Measurements from ENCODE around the gene APMAP. TPM values are rescaled to one million over a fixed set of nuclear protein-coding genes. Genes with fewer than 3 reads are reported as not detected.

The APMAP gene
- polyA plus RNA-seq, 1 of the 3 experiments (the other 2 are of a cell fraction) = 107 TPM

- H3K4me3 ChIP-seq (ENCODE audit: low read depth in 2 of 2, low read length in 1 of 2) = no peak overlapping the region
- H3K36me3 ChIP-seq (replicated peaks in 1 of 2; ENCODE audit: control insufficient read depth in 1 of 2, insufficient read depth in 2 of 2, low read length in 1 of 2) = no peaks in the 10 kb centered on the region
- no peaks in the 10 kb centered on the region for H3F3A ChIP-seq (replicated peaks; ENCODE audit: insufficient read depth)
- H4K20me1 ChIP-seq (ENCODE audit: insufficient read depth) = no peaks in the 10 kb centered on the region
- ChIA-PET CTCF (no interaction called here), POLR2A (no interaction called here)
- no peaks in the 10 kb centered on the region for H3K79me2 ChIP-seq (ENCODE audit: insufficient read depth)
- no peak overlapping the region for H2AFZ ChIP-seq (ENCODE audit: low read depth)
- TF ChIP-seq RCOR1 (IDR thresholded peaks at IDR 0.05; ENCODE audit: low read length) = no peak
- TF ChIP-seq MXI1 (IDR thresholded peaks at IDR 0.05; ENCODE audit: low read depth, low read length) = no peak
- no peak for TF ChIP-seq USF1 (IDR thresholded peaks at IDR 0.05; ENCODE audit: borderline replicate concordance, low read depth)
- no peak for TF ChIP-seq RFX5 (IDR thresholded peaks at IDR 0.05; ENCODE audit: low read length)
- no peak for TF ChIP-seq REST (IDR thresholded peaks at IDR 0.05; ENCODE audit: low read depth, low read length)
- TF ChIP-seq EP300 (IDR thresholded peaks at IDR 0.05; ENCODE audit: borderline replicate concordance in 1 of 2, low read depth in 1 of 2, low read length in 1 of 2) = no peak
- no peak for TF ChIP-seq FOXM1 (IDR thresholded peaks at IDR 0.05; ENCODE audit: low read depth)
- no peak for TF ChIP-seq MEF2A (IDR thresholded peaks at IDR 0.05; ENCODE audit: borderline replicate concordance, low read depth)
- TF ChIP-seq FOXJ3 (CRISPR knock-in tag; IDR thresholded peaks at IDR 0.05) = no peak
- TF ChIP-seq RXRA (IDR thresholded peaks at IDR 0.05; ENCODE audit: borderline replicate concordance, low read depth) = no peak
- no peak for TF ChIP-seq GABPA (IDR thresholded peaks at IDR 0.05; ENCODE audit: low read depth)
- TF ChIP-seq, protein P1, sequence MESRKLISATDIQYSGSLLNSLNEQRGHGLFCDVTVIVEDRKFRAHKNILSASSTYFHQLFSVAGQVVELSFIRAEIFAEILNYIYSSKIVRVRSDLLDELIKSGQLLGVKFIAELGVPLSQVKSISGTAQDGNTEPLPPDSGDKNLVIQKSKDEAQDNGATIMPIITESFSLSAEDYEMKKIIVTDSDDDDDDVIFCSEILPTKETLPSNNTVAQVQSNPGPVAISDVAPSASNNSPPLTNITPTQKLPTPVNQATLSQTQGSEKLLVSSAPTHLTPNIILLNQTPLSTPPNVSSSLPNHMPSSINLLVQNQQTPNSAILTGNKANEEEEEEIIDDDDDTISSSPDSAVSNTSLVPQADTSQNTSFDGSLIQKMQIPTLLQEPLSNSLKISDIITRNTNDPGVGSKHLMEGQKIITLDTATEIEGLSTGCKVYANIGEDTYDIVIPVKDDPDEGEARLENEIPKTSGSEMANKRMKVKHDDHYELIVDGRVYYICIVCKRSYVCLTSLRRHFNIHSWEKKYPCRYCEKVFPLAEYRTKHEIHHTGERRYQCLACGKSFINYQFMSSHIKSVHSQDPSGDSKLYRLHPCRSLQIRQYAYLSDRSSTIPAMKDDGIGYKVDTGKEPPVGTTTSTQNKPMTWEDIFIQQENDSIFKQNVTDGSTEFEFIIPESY (IDR thresholded peaks at IDR 0.05; ENCODE audit: borderline replicate concordance, low read depth) = no peak
- no peak for TF ChIP-seq NFIC (IDR thresholded peaks at IDR 0.05; ENCODE audit: borderline replicate concordance)
- H3K4me2 ChIP-seq = no peak overlapping the region
- no peak overlapping the region for H3K9ac ChIP-seq
- H3K4me1 ChIP-seq (ENCODE audit: control insufficient read depth in 1 of 2, insufficient read depth in 2 of 2, low read depth in 1 of 2, low read length in 1 of 2) = peaks cover 0 to 6% of the 10 kb centered on the region in 2 experiments; a peak in 1 of 4 replicates
- H3K9me2 ChIP-seq = no peaks in the 10 kb centered on the region
- 73% methylated on average over 4 of the region's 8 CpGs for WGBS (ENCODE audit: low lambda C conversion rate)
- H3K27ac ChIP-seq (ENCODE audit: low read depth in 2 of 2, low read length in 1 of 2) = no peak overlapping the region
- H3K9me3 ChIP-seq = no peaks in the 10 kb centered on the region
- H3K27me3 ChIP-seq (ENCODE audit: insufficient read depth) = no peaks in the 10 kb centered on the region
- no peak for DNase-seq
Measured at GRCh38 chr20:25030649-25031207, 38.2 kb upstream of the APMAP start.
